WTC11 (cell line): ENCODE measurements around the gene SEZ6L2. TPM values are rescaled to one million over a fixed set of nuclear protein-coding genes. Genes with fewer than 3 reads are reported as not detected.

ENCODE experiments used
- ATAC-seq: fragments of 200-7000 bp; cut with Tn5 transposase; 2 replicates; pipeline ENCODE4 v1.10.0; 2021; ENCODE audit warnings: mild to moderate bottlenecking, moderate library complexity
- CTCF ChIA-PET: fragments of 300-600 bp; sonication (Branson Sonifier 250); formaldehyde crosslinking; loops from one replicate; lab custom pipeline; 2021; ENCODE audit warnings: antibody characterized with exemption; lab: Charles Lee
- POLR2A ChIA-PET: fragments of 350-600 bp; sonication (Branson Sonifier 250); formaldehyde crosslinking; loops from one replicate; lab custom pipeline; 2021; ENCODE audit warnings: antibody characterized with exemption; lab: Charles Lee
- DNase-seq: peaks from one replicate; pipeline ENCODE4 v3.0.0; 2021; ENCODE audit warnings: low spot score
- H3K27ac Mint-ChIP-seq: 2 replicates; pipeline ENCODE4 v1.8.0; 2021; ENCODE audit warnings: mixed read lengths
- H3K27me3 Mint-ChIP-seq: 2 replicates; pipeline ENCODE4 v1.8.0; 2021; ENCODE audit warnings: low read depth, mild to moderate bottlenecking, moderate library complexity, mixed read lengths
- H3K36me3 Mint-ChIP-seq: 2 replicates; pipeline ENCODE4 v1.8.0; 2021; ENCODE audit warnings: mixed read lengths
- H3K4me1 Mint-ChIP-seq: 2 replicates; pipeline ENCODE4 v1.8.0; 2022; ENCODE audit warnings: mixed read lengths
- H3K4me3 Mint-ChIP-seq: 2 replicates; pipeline ENCODE4 v1.8.0; 2021; ENCODE audit warnings: mild to moderate bottlenecking, moderate library complexity, mixed read lengths
- H3K9me3 Mint-ChIP-seq: 2 replicates; pipeline ENCODE4 v1.8.0; 2021; ENCODE audit warnings: mixed read lengths
- CREB1 ChIP-seq: sonication (generic); formaldehyde crosslinking; IDR thresholded peaks from 2 replicates; pipeline ENCODE4 v1.8.0; 2023; ENCODE audit warnings: mild to moderate bottlenecking, missing genetic modification reagents
- CREM ChIP-seq: sonication (generic); formaldehyde crosslinking; IDR thresholded peaks from 2 replicates; pipeline ENCODE4 v1.8.1; 2022; ENCODE audit warnings: mild to moderate bottlenecking, missing genetic modification reagents, moderate library complexity
- E2F4 ChIP-seq: sonication (generic); formaldehyde crosslinking; IDR thresholded peaks from 2 replicates; pipeline ENCODE4 v1.8.1; 2022; ENCODE audit warnings: low read depth, mild to moderate bottlenecking, moderate library complexity, missing genetic modification reagents, borderline replicate concordance
- ELF4 ChIP-seq: sonication (generic); formaldehyde crosslinking; IDR thresholded peaks from 2 replicates; pipeline ENCODE4 v1.8.1; 2022; ENCODE audit warnings: low read depth, mild to moderate bottlenecking, moderate library complexity, missing genetic modification reagents
- ESRRA ChIP-seq: sonication (generic); formaldehyde crosslinking; IDR thresholded peaks from 2 replicates; pipeline ENCODE4 v1.8.1; 2022; ENCODE audit warnings: mild to moderate bottlenecking, missing genetic modification reagents, borderline replicate concordance
- GABPB1 ChIP-seq: sonication (generic); formaldehyde crosslinking; IDR thresholded peaks from 2 replicates; pipeline ENCODE4 v1.8.1; 2023; ENCODE audit warnings: mild to moderate bottlenecking, missing genetic modification reagents
- HMGA2 ChIP-seq: fragments of 250-450 bp; sonication (Bioruptor Pico); IDR thresholded peaks from 2 replicates; pipeline ENCODE4 v1.4.0; 2021; ENCODE audit warnings: mild to moderate bottlenecking, moderate library complexity
- MLX ChIP-seq: sonication (generic); formaldehyde crosslinking; IDR thresholded peaks from 2 replicates; pipeline ENCODE4 v1.8.1; 2023; ENCODE audit warnings: mild to moderate bottlenecking, missing genetic modification reagents, moderate library complexity
- NR1H2 ChIP-seq: sonication (generic); formaldehyde crosslinking; IDR thresholded peaks from 2 replicates; pipeline ENCODE4 v1.9.0; 2021; ENCODE audit warnings: mild to moderate bottlenecking, moderate library complexity, missing genetic modification reagents
- NR2C2 ChIP-seq: sonication (generic); formaldehyde crosslinking; IDR thresholded peaks from 2 replicates; pipeline ENCODE4 v1.8.0; 2022; ENCODE audit warnings: mild to moderate bottlenecking, missing genetic modification reagents
- OVOL2 ChIP-seq: fragments of 250-450 bp; sonication (Bioruptor Pico); IDR thresholded peaks from 2 replicates; pipeline ENCODE4 v1.9.0; 2021; ENCODE audit warnings: mild to moderate bottlenecking, borderline replicate concordance
- PRRX2 ChIP-seq: fragments of 250-450 bp; sonication (Bioruptor Pico); IDR thresholded peaks from 2 replicates; pipeline ENCODE4 v1.8.0; 2021; ENCODE audit warnings: mild to moderate bottlenecking
- SOX15 ChIP-seq: fragments of 250-450 bp; sonication (Bioruptor Pico); IDR thresholded peaks from 2 replicates; pipeline ENCODE4 v1.9.0; 2021; ENCODE audit warnings: mild to moderate bottlenecking
- TEAD1 ChIP-seq: sonication (generic); formaldehyde crosslinking; IDR thresholded peaks from 2 replicates; pipeline ENCODE4 v1.8.0; 2022; ENCODE audit warnings: mild to moderate bottlenecking, missing genetic modification reagents
- ZMAT4 ChIP-seq: fragments of 250-450 bp; sonication (Bioruptor Pico); IDR thresholded peaks from 2 replicates; pipeline ENCODE4 v1.9.0; 2021; ENCODE audit warnings: mild to moderate bottlenecking
- ZNF121 ChIP-seq: sonication (generic); formaldehyde crosslinking; IDR thresholded peaks from 2 replicates; pipeline ENCODE4 v1.8.0; 2023; ENCODE audit warnings: missing genetic modification reagents
- ZNF232 ChIP-seq: sonication (generic); formaldehyde crosslinking; IDR thresholded peaks from 2 replicates; pipeline ENCODE4 v1.8.0; 2022; ENCODE audit warnings: mild to moderate bottlenecking, missing genetic modification reagents
- ZNF281 ChIP-seq: sonication (generic); formaldehyde crosslinking; IDR thresholded peaks from 2 replicates; pipeline ENCODE4 v1.8.0; 2023; ENCODE audit warnings: mild to moderate bottlenecking, missing genetic modification reagents
- ZNF396 ChIP-seq: fragments of 250-450 bp; sonication (Bioruptor Pico); IDR thresholded peaks from 2 replicates; pipeline ENCODE4 v1.8.0; 2021; ENCODE audit warnings: mild to moderate bottlenecking, moderate library complexity, borderline replicate concordance
- ZNF671 ChIP-seq: fragments of 250-450 bp; sonication (Bioruptor Pico); IDR thresholded peaks from 2 replicates; pipeline ENCODE4 v1.8.0; 2021; ENCODE audit warnings: mild to moderate bottlenecking
- total RNA-seq: library from RNA; stranded (reverse); gene quantifications from 3 replicates; pipeline ENCODE4 v1.2.3, GENCODE V29; 2021
- TF ChIP-seq, protein P1 (sequence below): fragments of 250-450 bp; sonication (Bioruptor Pico); IDR thresholded peaks from 2 replicates; pipeline ENCODE4 v1.9.0; 2021; ENCODE audit warnings: moderate library complexity, mild to moderate bottlenecking, inconsistent platforms, borderline replicate concordance
- TF ChIP-seq, protein P2 (sequence below): sonication (generic); formaldehyde crosslinking; IDR thresholded peaks from 2 replicates; pipeline ENCODE4 v1.8.0; 2023; ENCODE audit warnings: missing genetic modification reagents, mild to moderate bottlenecking, borderline replicate concordance
- TF ChIP-seq, protein P3 (sequence below): sonication (generic); formaldehyde crosslinking; IDR thresholded peaks from 2 replicates; pipeline ENCODE4 v1.8.1; 2023; ENCODE audit warnings: mild to moderate bottlenecking, missing genetic modification reagents, moderate library complexity

Gene SEZ6L2
- total RNA-seq, 1 experiment from 2014 or later = 58.2 TPM

- Mint-ChIP-seq H3K4me1 (no peaks in the 10 kb centered on the region), H3K36me3 (no peaks in the 10 kb centered on the region), H3K27ac (no peak overlapping the region), H3K27me3 (no peaks in the 10 kb centered on the region; the same call in 1 of the 2 replicates), H3K9me3 (no peaks in the 10 kb centered on the region), H3K4me3 (no peak overlapping the region)
- ATAC-seq = peak; percentile 43
- TF ChIP-seq PRRX2 (no peak), ZNF396 (CRISPR knock-in tag) (no peak), ZNF671 (CRISPR knock-in tag) (no peak), ELF4 (CRISPR knock-in tag) (no peak), E2F4 (CRISPR knock-in tag) (no peak), MLX (CRISPR knock-in tag) (no peak), NR1H2 (CRISPR knock-in tag) (no peak), ZNF281 (CRISPR knock-in tag) (no peak), CREB1 (no peak)
- TF ChIP-seq, protein P1, sequence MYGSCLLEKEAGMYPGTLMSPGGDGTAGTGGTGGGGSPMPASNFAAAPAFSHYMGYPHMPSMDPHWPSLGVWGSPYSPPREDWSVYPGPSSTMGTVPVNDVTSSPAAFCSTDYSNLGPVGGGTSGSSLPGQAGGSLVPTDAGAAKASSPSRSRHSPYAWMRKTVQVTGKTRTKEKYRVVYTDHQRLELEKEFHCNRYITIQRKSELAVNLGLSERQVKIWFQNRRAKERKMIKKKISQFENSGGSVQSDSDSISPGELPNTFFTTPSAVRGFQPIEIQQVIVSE = no peak
- ChIA-PET POLR2A (no interaction called here), CTCF (interaction anchor here (1.6 kb wide), 1 partner anchor 12 kb away, joined by 7 read pairs; no protein-coding TSS in a partner anchor)
- no peak for DNase-seq
Measured at GRCh38 chr16:29836623-29837022, 62.7 kb downstream of the SEZ6L2 start.

- Mint-ChIP-seq H3K9me3 (no peaks in the 10 kb centered on the region), H3K4me3 (no peak overlapping the region)
- ATAC-seq = no peak
Measured at GRCh38 chr16:29835926-29836325, 63.4 kb downstream of the SEZ6L2 start.

More at GRCh38 chr16:29835926-29836325, 63.4 kb downstream of the SEZ6L2 start:
- Mint-ChIP-seq H3K4me1 (no peaks in the 10 kb centered on the region), H3K36me3 (no peaks in the 10 kb centered on the region), H3K27ac (no peak overlapping the region), H3K27me3 (no peaks in the 10 kb centered on the region; the same call in 1 of the 2 replicates)
- ChIA-PET CTCF (interaction anchor here (2.0 kb wide), 1 partner anchor 12 kb away, joined by 13 read pairs; no protein-coding TSS in a partner anchor), POLR2A (no interaction called here)
- DNase-seq = no peak
- no peak for TF ChIP-seq ESRRA (CRISPR knock-in tag)
- TF ChIP-seq GABPB1 (CRISPR knock-in tag) = no peak
- TF ChIP-seq CREM (CRISPR knock-in tag) = no peak
- no peak for TF ChIP-seq ZNF121 (CRISPR knock-in tag)
- no peak for TF ChIP-seq ZMAT4 (CRISPR knock-in tag)
- TF ChIP-seq PRRX2 = no peak
- TF ChIP-seq TEAD1 (CRISPR knock-in tag) = no peak
- no peak for TF ChIP-seq NR2C2
- no peak for TF ChIP-seq HMGA2 (CRISPR knock-in tag)
- TF ChIP-seq OVOL2 (CRISPR knock-in tag) = no peak
- TF ChIP-seq ZNF232 (CRISPR knock-in tag) = no peak
- TF ChIP-seq, protein P2, sequence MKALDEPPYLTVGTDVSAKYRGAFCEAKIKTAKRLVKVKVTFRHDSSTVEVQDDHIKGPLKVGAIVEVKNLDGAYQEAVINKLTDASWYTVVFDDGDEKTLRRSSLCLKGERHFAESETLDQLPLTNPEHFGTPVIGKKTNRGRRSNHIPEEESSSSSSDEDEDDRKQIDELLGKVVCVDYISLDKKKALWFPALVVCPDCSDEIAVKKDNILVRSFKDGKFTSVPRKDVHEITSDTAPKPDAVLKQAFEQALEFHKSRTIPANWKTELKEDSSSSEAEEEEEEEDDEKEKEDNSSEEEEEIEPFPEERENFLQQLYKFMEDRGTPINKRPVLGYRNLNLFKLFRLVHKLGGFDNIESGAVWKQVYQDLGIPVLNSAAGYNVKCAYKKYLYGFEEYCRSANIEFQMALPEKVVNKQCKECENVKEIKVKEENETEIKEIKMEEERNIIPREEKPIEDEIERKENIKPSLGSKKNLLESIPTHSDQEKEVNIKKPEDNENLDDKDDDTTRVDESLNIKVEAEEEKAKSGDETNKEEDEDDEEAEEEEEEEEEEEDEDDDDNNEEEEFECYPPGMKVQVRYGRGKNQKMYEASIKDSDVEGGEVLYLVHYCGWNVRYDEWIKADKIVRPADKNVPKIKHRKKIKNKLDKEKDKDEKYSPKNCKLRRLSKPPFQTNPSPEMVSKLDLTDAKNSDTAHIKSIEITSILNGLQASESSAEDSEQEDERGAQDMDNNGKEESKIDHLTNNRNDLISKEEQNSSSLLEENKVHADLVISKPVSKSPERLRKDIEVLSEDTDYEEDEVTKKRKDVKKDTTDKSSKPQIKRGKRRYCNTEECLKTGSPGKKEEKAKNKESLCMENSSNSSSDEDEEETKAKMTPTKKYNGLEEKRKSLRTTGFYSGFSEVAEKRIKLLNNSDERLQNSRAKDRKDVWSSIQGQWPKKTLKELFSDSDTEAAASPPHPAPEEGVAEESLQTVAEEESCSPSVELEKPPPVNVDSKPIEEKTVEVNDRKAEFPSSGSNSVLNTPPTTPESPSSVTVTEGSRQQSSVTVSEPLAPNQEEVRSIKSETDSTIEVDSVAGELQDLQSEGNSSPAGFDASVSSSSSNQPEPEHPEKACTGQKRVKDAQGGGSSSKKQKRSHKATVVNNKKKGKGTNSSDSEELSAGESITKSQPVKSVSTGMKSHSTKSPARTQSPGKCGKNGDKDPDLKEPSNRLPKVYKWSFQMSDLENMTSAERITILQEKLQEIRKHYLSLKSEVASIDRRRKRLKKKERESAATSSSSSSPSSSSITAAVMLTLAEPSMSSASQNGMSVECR = no peak
- TF ChIP-seq SOX15 = no peak
- TF ChIP-seq, protein P3, sequence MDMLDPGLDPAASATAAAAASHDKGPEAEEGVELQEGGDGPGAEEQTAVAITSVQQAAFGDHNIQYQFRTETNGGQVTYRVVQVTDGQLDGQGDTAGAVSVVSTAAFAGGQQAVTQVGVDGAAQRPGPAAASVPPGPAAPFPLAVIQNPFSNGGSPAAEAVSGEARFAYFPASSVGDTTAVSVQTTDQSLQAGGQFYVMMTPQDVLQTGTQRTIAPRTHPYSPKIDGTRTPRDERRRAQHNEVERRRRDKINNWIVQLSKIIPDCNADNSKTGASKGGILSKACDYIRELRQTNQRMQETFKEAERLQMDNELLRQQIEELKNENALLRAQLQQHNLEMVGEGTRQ (CRISPR knock-in tag) = no peak
